ENCODE results near the gene PPRC1.

PPRC1 gene

DNA sequence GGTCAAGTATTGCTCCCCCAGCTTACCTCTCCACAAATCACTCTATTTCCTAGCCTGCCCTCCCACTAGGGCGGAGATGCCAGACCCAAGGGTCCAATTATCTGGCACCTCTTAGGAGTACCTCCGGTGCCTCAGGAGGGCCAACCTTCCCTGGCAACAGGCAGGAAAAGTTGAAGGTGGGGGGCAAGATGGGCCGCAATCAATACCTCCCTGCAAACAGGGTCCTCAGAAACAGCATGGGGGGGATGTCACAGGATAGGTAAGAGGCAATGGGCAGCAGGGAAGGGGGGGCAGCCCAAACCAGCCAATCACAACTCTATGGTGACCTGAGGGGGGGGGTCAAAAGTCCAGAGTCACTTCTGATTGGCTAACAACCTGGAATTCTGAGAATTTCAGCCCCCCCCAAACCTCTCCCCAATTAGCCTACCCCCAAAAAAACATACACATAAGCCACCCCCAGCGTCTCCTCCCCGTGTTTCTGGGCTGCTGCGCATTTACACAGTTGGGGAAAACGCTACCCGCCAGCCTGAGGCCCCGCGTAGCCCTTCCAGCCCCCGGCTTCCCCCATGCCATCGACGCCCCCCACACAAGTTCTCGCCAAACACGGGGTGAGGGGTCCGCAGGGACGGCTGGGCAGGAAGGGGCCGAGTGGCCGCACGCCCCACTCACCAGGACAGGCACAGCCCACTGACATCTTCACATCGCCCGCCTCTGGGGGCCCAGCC lies 13.3 kb upstream of the PPRC1 start:
- DNase-seq, result peak; percentile 42

GRCh38 chr10:102120142-102120990 lies 12.5 kb upstream of the PPRC1 start, which contains the start of gene LDB1:
TSS of gene LDB1 (minus strand) at chr10:102120368. CDS start at chr10:102120110, 258 bp downstream.
- DNase-seq, result peak; percentile 68

- no peak for DNase-seq
Measured at GRCh38 chr10:102120991-102121738, 11.7 kb upstream of the PPRC1 start.

GRCh38 chr10:102121739-102122372 lies 11.0 kb upstream of the PPRC1 start:
- no peak for DNase-seq

GRCh38 chr10:102122450-102122849 lies 10.4 kb upstream of the PPRC1 start:
- no peak for DNase-seq

GRCh38 chr10:102123223-102123622 lies 9.6 kb upstream of the PPRC1 start:
- DNase-seq, result no peak

DNA sequence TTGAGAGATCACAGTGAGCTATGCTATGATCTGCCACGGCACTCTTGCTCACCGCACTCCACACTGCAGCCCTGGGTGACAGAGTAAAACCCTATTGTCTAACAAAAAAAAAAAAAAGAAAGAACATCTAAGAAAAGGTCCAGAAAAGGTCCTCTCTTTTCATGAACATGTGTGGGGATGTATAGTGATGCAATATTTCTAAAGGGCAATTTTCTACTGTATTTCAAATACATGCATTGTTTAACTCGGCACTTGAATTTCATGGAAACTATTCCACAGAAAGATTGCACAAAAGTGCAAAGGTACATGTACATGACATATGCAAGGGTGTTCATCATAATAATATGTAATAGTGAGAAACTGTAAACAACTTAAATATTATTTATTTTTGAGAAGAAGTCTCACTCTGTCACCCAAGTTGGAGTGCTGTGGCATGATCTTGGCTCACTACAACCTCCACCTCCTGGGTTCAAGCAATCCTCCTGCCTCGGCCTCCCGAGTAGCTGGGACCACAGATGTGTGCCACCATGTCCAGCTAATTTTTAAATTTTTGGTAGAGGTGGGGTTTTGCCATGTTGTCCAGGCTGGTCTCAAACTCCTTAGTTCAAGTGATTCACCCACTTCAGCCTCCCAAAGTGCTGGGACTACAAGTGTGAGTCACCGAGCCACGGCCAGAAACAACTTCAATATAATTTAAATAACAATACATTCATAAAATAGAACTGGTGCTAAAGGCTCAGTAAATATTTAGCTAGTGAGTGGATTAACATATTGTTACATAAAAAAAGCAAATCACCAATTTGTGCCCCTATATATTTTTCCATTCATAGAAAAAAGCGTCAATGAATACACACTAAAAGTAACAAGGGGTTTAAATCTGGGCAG lies 1.3 kb upstream of the PPRC1 start:
- DNase-seq, result no peak

GRCh38 chr10:102132193-102132562 lies 662 bp upstream of the PPRC1 start:
- DNase-seq, result no peak

DNA sequence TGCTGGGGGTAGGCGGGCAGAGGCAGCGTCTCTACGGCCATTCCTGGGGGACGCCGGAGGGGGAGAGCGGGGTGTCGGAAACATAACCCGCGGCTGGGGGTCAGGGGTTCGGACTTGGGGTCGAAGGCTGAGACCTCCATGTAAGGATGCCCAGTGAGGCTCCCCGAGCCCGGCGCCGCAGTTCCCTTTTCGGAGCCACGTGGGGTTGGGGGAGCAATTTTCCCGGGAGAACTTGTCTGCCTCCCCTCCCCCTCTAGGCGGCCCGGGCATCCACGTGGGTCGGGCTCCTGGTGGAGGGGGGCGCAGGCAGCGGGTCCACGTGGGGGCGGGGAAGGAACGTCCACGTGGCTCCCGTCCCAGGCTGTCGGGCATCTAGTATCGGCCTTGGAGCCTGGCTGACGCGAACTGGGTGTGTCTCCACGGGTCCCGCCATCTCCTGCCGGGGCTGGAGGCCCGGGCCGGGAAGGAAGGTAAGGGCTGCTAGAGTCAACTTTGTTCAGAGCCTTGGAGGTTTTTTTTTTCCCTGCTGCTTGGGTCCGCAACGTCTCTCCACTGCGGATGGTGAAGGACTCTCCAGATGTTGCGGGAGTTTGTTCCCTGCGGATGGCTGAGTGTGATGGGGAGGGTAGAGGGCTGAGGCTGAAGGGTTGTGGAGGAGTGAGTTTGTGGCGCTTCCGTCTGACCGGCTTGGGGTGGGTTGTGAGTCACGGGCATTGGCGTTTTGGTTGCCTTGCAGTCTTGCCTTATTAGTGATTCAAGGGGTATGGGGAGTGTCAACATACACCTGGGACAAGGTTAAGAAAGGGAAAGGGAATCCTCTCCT lies 744 bp downstream of the PPRC1 start:
- peak; percentile 70 for DNase-seq

DNA sequence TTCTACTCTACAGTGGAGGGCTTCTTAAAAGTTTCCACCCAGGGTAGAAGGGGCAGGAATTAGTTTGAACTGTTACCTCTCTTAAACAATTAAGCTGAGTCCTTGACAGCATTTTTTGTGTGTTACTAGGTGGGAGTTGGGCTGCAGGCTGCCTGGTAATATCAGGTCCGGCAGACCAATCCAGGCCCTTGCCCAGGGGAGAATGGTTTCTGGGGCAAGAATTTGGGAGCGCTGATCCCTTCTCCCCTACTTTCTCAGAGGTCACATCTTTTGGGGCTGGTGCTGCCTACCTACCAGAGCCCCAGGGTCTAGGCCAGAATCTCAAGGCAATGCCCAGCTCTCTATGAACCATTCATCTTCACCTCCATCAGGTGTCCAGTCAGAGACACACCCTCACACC lies 1.6 kb downstream of the PPRC1 start:
- no peak for DNase-seq

GRCh38 chr10:102135956-102136526 lies 3.2 kb downstream of the PPRC1 start:
- no peak for DNase-seq

DNA sequence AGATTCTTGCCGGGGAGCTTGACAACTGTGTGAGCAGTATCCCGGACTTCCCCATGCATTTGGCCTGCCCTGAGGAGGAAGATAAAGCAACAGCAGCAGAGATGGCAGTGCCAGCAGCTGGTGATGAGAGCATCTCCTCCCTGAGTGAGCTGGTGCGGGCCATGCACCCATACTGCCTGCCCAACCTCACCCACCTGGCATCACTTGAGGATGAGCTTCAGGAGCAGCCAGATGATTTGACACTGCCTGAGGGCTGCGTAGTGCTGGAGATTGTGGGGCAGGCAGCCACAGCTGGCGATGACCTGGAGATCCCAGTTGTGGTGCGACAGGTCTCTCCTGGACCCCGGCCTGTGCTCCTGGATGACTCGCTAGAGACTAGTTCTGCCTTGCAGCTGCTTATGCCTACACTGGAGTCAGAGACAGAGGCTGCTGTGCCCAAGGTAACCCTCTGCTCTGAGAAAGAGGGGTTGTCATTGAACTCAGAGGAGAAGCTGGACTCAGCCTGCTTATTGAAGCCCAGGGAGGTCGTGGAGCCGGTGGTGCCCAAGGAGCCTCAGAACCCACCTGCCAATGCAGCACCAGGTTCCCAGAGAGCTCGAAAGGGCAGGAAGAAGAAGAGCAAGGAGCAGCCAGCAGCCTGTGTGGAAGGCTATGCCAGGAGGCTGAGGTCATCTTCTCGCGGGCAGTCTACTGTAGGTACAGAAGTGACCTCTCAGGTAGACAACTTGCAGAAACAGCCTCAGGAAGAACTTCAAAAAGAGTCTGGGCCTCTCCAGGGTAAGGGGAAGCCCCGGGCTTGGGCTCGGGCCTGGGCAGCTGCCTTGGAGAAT lies 6.7 kb downstream of the PPRC1 start:
- no peak for DNase-seq

GRCh38 chr10:102140218-102140617 lies 7.4 kb downstream of the PPRC1 start:
- DNase-seq, result no peak

- DNase-seq, result no peak
Measured at GRCh38 chr10:102140913-102141540, 8.2 kb downstream of the PPRC1 start.

DNA sequence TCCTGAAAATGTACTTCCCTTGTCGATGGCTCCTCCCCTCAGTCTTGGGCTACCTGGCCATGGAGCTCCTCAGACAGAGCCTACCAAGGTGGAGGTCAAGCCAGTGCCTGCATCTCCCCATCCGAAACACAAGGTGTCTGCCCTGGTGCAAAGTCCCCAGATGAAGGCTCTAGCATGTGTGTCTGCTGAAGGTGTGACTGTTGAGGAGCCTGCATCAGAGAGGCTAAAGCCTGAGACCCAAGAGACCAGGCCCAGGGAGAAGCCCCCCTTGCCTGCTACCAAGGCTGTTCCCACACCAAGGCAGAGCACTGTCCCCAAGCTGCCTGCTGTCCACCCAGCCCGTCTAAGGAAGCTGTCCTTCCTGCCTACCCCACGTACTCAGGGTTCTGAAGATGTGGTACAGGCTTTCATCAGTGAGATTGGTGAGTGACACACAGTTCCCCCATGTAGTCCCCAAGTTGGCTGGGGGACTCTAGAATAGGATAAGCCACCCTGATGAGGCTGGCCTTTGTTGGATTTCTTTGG lies 8.8 kb downstream of the PPRC1 start:
- no peak for DNase-seq

GRCh38 chr10:102146971-102147428 lies 14.2 kb downstream of the PPRC1 start:
- no peak for DNase-seq

DNA sequence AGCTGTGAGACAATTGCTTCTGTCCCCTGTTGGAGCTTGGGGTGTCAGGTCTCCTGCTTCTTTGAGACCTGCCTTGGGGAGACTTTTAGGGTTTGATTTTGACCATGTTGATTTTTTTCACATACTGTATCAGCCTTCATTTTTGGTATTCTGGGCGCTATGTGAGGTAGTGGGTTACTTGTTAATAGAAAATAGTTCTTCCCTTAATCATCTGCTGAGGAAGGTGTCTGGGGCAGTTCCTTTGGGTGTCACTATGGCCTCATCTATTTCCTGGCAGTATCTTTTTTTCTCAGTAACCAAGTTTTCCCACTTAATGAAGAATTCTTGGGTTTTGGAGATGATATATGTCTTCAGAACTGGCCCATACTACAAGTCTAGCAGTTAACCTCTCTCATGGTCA lies 14.7 kb downstream of the PPRC1 start:
- no peak for DNase-seq

DNA sequence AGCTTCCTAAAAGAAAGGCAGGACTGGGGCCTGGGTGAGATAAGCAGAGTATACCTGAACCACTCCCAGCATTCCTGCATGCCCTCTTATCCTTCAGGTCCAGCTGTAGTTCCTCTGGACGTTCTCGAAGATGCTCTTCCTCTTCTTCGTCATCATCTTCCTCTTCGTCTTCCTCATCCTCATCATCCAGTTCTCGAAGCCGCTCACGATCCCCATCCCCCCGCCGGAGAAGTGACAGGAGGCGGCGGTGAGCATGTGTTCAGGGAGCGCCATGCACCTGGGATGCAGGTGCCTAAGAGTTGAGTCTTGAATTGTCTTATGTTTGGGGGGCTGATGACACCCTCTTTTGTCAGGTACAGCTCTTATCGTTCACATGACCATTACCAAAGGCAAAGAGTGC lies 15.4 kb downstream of the PPRC1 start:
- no peak for DNase-seq
